ENCODE measurements around the gene HOXB2.
"Not testable (repeated sequence)": the region's sequence is repeated elsewhere in the genome, so short reads cannot be mapped to it uniquely, and the experiment has no call there.

HOXB2 gene

DNA sequence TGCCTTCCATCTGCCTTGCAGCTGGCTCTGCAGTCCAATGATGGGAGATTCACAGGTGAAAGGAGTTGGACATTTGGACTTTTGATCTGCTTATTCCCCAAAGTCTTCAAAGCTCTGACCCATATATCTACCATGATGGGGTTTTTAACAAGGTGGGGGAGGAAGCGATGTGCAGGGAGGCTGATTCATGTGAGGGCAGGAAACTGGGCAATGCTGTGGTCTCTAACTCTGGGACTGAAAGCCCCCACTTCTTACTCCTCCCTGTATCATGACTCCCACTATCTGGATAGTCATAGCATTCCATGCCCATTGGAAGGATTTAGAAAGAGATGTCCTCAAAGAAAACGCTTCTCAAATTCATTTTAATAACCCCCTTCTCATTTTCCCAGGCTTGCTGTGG, 30.4 kb downstream of the HOXB2 start:
- no peak for DNase-seq (ENCODE audit: low read depth)

DNA sequence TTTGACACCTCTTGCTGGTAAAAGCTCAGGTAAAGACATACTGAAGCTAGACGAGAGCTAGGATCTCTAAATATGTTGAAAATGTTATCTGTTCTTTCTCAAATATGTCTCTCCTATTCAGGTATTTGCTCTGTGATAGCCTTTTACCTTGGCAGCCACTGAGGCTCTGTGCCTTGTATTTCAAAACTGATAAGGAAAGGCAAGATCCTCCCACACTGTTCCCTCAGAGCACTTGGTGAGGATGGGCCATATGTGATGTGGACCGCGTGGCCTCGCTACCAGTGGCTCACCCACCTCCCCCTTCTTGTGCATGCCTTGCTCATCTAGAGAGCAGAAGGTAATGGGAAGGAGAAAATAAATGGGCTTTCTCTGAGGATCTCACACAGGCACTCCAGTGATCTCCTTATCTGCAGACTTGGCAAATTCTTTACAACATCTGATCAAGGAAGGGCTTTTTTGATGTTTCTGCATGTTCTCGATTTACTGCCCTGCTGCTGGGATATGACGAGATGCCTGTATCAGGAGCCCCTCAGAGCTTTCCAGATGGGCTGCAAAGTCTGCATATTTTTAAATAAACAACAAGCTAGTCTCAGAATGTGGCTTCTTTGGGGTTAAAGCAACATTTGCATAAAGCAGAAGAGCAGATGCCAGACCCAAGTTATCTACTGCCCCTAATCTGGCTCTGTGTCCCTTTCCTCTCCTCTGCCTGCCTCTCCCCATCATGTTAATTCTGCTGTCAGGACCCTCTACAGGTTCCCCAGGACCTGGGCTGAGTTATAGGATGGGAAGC, 31.0 kb downstream of the HOXB2 start:
- no peak for DNase-seq (ENCODE audit: low read depth)

DNA sequence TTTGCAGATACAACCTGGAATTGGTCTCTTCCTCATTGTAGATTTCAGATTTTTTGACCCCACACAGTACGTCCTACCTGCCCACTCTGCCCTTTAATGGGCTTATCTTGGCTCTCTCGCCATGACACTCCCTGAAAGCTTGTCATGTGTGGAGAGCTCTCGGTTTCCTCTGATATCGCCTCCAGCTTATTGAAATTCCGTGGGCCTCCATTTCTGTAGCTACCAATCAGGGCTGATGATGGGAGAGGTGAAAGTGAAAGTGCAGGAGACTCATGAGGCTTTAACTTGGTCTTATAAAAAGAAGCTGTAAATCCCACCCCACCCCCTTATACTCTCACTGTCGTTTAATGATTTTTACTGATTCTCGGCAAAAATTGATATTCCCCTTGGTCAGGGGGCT, 31.8 kb downstream of the HOXB2 start:
- no peak for DNase-seq (ENCODE audit: low read depth)

DNA sequence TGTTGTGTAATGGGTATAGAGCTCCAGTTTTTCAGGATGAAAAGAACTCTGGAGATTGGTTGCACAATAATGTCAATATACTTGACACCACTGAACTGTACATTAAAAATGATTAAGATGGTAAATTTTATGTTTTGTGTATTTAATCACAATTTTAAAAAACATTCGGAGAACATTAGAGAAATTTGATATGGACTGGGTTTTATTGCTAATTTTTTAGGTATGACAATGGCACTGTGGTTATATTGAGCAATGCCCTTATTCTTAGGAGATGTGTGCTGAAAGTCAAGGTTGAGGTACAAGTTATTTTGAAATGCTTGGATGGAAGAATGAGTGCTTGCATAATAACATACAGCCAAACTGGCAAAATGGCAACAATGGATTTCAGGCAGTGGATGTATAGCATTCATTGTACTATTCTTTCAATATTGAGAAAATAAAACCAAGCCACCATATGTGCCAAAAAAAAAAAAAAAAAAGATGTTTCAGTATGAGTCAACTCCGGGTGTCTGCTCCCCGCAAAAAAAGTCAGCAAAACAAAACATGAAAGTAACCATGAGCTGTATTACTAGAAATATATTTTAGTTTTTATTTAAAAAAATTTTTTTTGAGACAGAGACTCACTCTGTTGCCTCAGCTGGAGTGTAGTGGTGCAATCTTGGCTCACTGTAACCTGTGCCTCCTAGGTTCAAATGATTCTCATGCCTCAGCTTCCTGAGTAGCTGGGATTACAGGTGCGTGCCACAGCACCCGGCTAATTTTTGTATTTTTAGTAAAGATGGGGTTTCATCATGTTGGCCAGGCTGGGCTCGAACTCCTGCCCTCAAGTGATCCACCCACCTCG, 33.9 kb downstream of the HOXB2 start:
- DNase-seq (ENCODE audit: low read depth): no peak

DNA sequence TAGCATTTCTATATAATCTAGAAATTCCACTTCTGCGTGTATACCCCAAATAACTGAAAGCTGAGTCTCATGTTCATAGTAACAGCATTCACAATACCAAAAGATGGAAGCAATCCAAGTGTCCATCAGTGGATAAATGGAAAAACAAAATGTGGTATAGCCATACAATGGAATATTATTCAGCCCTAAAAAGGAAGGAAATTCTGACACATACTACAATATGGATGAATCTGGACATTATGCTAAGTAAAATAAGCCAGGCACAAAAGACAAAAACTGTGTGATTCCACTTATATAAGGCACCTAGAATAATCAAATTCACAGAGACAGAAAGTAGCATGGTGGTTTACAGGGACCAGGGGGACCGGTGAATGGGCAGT, 34.5 kb downstream of the HOXB2 start:
- no peak for DNase-seq (ENCODE audit: low read depth)

DNA sequence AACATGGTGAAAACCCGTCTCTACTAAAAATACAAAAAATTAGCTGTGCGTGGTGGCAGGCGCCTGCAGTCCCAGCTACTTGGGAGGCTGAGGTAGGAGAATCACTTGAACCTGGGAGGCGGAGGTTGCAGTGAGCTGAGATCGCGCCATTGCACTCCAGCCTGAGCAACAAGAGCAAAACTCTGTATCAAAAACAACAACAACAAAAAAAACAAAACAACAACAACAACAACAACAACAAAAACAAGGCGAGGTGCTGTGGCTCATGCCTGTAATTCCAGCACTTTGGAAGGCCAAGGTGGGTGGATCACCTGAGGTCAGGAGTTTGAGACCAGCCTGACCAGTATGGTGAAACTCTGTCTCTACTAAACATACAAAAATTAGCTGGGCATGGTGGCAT, 35.2 kb downstream of the HOXB2 start:
- not testable (repeated sequence) for DNase-seq (ENCODE audit: low read depth)

DNA sequence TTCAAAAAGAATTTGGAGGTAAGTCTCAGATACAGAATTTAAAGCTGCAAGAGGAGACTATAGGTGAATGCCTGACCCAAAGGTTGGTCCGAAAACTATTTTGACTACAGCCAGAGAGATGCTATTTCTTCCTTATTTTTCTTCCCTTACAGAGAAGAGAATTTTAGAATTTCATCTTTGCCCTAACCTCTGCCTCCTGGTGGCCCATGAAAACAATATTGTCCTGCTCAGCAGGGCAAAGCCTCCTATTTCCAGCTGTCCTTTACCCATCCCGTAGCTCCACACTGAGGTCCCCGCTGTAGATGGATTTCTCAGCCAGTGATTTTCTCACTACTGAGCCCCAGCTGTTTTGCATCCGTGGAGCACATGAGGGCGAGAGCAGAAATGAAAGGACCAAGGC, 38.7 kb downstream of the HOXB2 start:
- DNase-seq (ENCODE audit: low read depth): no peak

DNA sequence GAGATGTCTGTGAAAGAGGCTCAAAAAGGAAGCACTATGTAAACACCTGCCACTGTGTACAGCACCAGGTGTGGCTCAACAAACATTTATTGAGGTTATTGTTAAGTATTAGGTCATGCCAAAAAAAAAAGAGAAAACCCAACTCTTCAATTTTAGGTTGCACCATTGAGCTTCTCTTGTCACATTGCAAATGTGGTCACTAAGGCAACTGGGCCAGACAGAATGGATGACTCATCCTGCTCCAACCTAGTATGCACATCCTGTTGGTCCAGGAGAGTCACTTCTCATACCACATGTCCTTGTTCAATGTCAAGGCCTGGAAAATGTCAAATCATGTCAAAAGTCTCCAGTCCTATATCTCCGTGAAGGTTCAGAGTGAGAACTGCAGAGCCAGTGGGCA, 39.1 kb downstream of the HOXB2 start:
- DNase-seq (ENCODE audit: low read depth): no peak

DNA sequence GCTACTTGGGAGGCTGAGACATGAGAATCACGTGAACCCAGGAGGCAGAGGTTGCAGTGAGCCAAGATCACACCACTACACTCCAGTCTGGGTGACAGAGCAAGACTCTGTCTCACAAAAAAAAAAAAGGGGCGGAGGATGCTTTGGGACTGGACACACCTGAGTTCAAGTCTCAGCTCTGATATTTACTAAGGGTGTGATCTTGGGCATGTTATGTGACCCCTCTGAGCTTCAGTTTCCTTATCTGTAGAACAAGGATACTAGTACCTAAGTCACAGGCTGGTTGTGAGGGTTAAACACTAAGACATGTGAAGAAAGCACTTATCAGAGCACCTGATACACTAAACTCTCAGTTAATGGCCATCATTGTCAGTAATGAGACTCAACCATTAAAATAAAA, 40.0 kb downstream of the HOXB2 start:
- no peak for DNase-seq (ENCODE audit: low read depth)

DNA sequence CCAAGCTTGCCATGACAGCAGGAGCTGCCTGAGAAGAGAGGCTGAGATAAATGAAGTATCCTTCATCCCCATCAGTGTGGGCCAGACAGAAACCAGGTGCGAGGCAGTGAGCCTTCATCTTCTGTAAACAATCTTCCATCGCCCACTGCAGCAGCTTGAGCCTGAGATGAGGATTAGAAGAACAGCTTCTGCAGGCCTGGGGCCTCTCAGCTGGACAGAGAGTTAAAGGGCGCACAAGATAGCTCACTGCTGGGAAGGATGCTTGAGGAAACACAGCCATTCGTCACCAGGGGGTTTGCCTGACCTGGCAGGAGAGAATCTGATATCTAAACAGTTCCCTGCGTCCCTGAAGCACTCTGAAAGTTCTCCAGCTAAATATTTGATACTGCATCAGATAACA, 41.2 kb downstream of the HOXB2 start:
- no peak for DNase-seq (ENCODE audit: low read depth)

DNA sequence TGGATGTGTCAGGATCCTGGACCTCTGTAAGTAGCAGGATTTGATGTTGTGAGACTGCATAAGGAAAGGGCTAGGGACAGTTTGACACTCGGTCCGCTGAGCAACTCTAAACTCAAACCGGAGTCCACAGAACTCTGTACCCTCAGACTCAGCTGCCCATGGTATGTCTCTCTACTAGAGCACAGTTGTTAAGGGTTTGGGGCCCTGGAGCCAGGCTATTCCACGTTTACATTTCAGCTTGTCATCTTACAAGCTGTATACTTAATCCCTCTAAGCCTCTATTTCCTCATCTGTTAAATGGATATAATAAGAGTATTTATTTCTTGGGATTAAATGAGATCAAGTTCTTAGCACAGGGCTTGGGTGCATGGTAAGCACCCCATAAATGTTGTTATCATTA, 42.0 kb downstream of the HOXB2 start:
- DNase-seq (ENCODE audit: low read depth): no peak

DNA sequence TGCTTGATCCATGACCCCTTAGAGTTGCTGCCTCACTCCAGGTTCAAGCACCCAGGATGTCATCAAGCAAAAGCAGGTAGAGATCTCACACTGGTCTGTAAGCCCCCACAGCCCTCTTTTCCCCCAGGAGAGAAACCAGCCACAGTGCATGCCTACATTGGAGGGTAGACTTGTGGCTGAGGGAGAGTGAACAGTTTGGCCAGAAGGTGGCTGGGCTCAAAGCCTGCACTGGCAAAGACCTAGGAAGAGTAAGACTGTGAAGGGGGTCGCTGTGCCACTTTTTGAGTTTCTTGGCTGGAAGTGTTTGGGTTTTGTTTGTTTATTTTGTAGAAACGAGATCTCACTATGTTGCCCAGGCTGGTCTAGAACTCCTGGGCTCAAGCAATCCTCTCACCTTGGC, 42.6 kb downstream of the HOXB2 start:
- no peak for DNase-seq (ENCODE audit: low read depth)

DNA sequence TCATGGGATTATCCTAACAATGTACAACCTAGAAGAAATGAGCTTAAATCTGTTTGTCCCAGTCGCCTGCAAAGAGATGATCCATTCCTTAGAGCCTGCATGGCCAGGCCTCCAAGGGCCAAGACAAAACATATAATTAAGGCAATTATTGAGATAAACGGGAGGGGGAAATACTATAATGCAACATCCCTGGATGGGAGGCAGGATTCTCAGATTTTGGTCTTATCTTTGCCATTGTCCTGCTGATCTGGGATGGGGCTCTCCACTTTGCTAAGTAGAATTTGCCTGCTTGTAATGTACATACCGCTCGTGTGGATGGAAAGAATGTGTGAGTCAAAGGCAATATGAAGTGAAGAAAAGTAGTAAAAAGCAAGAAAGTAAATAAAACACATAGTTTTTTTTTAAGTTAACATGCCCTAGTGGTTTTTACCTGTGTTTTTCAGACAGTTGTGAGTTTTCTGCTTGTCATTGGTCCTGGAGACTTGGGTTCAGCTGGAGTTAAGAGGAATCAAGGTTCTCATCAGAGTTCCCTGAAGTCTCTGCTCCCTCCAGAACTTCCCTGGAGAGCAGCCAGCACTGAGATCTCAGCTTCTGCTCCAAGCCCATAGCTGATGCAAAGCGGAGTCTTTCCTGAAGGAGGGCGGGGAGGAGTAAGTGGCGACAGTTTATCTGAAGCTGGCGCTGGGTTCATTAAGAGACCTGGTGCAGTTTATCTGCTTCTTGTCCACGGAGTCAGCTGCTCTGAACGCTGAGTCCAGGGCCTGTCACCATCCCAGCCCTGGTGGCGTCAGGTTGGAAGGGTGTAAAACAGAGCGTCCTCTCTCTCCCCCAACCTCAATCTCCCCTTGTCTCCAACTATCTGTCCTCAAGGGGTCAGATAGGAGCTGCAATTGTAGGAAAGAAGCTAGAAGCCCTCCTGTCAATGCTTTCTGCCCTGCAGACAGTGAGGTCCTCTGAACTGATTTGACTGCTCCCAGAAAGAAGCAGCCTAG, 44.2 kb downstream of the HOXB2 start:
- no peak for DNase-seq (ENCODE audit: low read depth)

DNA sequence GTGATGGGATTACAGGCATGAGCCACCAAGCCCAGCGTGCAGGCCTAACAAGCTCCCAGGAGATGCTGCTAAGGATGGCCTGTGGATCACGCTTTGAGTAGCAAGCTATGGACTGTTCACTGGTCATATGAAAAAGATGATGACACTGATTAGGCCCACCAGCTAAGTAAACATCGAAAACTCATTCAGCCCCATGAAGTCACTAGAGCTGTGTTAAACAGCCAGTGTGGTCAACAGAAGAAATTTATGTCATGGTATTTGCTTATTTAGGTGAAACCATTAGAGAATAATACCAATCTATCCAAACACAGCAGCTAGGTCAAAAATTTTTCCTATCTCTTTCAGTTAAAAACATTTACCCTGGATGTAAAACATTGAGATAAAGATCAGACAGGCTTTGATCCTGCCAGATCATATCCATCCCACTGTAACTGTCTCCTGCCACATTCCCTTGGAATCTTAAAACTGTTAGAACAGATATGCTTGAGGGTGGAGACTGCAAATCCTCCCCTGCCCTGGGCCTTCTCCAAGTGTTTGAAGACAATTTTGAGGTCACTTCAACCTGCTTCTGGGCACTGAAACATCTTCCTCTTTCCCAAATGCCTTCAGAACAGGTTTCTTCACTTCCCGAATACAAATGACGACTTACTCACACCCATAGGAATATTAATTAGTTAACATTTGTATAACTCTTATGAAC, 45.0 kb downstream of the HOXB2 start:
- DNase-seq (ENCODE audit: low read depth): no peak

DNA sequence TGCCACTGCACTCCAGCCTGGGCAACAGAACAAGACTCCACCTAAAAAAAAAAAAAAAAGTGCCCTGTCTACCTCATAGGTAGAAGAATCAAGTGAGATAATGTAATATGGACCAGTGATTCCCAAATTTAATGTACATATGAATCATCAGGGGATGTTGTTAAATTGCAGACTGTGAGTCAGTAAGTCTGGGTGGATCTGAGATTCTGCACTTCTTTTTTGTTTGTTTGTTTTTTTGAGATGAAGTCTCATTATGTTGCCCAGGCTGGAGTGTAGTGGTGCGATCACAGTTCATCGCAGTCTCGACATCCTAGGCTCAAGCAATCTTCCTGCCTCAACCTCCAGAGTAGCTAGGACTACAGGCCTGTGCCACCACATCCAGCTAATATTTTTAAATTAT, 45.7 kb downstream of the HOXB2 start:
- DNase-seq (ENCODE audit: low read depth): no peak

DNA sequence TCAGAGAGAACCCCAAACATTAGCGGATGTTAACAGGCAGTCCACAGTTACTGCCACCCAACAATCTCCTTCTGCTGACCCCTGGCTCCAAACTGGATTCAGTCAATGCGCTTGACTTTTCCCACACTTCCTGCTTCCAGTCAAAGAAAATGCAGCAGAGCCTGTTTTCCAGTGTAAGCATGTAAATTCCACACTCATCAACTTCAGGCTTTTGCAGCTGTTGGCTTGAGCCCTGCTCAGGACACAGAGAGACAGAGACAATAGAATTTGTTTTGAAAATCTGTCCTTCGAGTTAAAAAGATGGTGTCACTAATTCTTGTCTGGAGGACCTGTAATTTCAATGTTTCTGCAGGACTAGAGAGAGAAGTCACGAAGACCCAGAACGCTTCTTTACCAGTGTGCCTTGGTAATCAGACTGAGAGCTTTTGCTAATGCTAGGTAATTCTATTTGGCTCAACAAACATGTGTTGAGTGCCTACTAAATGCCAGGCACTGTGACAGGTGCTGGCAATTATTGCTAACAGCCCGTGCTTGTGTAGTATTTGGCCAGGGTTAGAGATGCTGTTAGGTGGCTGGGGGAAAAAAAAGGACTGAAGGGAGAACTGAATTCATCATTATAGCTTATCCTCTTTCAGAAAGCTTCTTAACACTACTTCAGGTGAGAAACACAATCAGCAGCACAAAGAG, 46.6 kb downstream of the HOXB2 start:
- no peak for DNase-seq (ENCODE audit: low read depth)

DNA sequence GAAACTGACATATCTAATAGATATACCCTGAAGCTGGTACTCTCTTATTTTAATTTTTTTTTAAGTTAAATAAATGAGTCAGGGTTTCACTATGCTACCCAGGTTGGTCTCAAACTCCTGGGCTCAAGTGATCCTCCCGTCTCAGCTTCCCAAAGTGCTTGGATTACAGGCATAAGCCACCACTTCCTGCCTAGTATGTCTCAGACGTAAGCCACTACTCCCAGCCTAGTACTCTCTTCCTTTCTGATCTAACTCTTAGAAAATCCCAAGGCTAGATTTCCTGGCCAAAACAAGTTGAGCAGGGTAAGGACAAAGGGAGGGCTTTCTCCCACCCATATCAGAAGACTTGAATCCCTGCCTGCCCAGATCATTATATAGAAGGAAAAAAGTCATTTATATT, 47.8 kb downstream of the HOXB2 start:
- no peak for DNase-seq (ENCODE audit: low read depth)

DNA sequence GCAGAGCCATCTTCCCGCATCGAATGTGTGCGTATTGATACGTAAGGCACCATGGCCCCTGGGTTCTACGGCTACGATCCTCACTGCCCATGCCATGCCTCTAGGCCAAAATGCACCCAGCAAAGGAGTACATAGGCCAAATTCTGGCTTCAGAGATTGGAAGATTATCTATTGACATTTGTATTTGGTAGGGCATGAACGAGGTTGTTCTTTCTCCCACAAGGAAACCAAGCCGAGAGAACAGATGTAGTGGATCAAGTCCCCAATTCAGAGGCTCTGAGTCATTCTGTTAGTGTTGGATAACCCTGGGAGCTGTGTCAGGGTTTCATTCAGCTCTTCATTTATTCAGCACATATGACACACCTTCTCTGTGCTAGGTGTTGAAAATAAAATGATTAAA, 50.6 kb downstream of the HOXB2 start:
- DNase-seq (ENCODE audit: low read depth): no peak
